Activated B cell treated with CpG ODN at 0.5 μM for 24 hours (primary cell): ENCODE data around the gene NEK6. TPM values are rescaled to one million over a fixed set of nuclear protein-coding genes. Genes with fewer than 3 reads are reported as not detected.
A peak's percentile ranks its signal among the peaks of the same experiment; 100 is the strongest.

Experiments
- ATAC-seq: fragments of 200-7000 bp; cut with Tn5 transposase; one replicate; pipeline ENCODE4 v1.10.0; 2021; ENCODE audit warnings: low read depth, mild to moderate bottlenecking, moderate library complexity
- CTCF ChIA-PET: fragments of 350-600 bp; sonication (Branson Sonifier 250); formaldehyde crosslinking; loops from one replicate; lab custom pipeline; 2021; ENCODE audit warnings: antibody characterized with exemption; lab: Charles Lee
- POLR2A ChIA-PET: fragments of 350-600 bp; sonication (Branson Sonifier 250); formaldehyde crosslinking; loops from one replicate; lab custom pipeline; 2021; ENCODE audit warnings: antibody characterized with exemption; lab: Charles Lee
- DNase-seq: peaks from one replicate; pipeline ENCODE4 v3.0.0; 2022
- H3K27ac Mint-ChIP-seq: one replicate; pipeline ENCODE4 v1.8.0; 2020; ENCODE audit warnings: mixed read lengths
- H3K27me3 Mint-ChIP-seq: one replicate; pipeline ENCODE4 v1.8.0; 2021; ENCODE audit warnings: mixed read lengths
- H3K36me3 Mint-ChIP-seq: one replicate; pipeline ENCODE4 v1.8.0; 2021; ENCODE audit warnings: low read depth, mixed read lengths
- H3K4me1 Mint-ChIP-seq: one replicate; pipeline ENCODE4 v1.8.0; 2021; ENCODE audit warnings: mixed read lengths
- H3K4me3 Mint-ChIP-seq: one replicate; pipeline ENCODE4 v1.8.0; 2020; ENCODE audit warnings: mild to moderate bottlenecking, mixed read lengths
- H3K9me3 Mint-ChIP-seq: one replicate; pipeline ENCODE4 v1.8.0; 2020; ENCODE audit warnings: mixed read lengths
- intact Hi-C: fragments of 100-400 bp; cut with micrococcal nuclease; formaldehyde crosslinking; loops from one replicate; pipeline ENCODE4 v1.15.1; 2024
- total RNA-seq: library from RNA; stranded (reverse); gene quantifications from 2 replicates; pipeline ENCODE4 v1.2.3, GENCODE V29; 2022
- TF ChIP-seq, protein P1 (sequence below): fragments of 200-600 bp; IDR thresholded peaks from one replicate; pipeline ENCODE4 v1.8.0; 2022; ENCODE audit warnings: antibody characterized with exemption, mild to moderate bottlenecking

The NEK6 gene
- total RNA-seq, 1 donor from 2014 or later, result 110 TPM

DNA sequence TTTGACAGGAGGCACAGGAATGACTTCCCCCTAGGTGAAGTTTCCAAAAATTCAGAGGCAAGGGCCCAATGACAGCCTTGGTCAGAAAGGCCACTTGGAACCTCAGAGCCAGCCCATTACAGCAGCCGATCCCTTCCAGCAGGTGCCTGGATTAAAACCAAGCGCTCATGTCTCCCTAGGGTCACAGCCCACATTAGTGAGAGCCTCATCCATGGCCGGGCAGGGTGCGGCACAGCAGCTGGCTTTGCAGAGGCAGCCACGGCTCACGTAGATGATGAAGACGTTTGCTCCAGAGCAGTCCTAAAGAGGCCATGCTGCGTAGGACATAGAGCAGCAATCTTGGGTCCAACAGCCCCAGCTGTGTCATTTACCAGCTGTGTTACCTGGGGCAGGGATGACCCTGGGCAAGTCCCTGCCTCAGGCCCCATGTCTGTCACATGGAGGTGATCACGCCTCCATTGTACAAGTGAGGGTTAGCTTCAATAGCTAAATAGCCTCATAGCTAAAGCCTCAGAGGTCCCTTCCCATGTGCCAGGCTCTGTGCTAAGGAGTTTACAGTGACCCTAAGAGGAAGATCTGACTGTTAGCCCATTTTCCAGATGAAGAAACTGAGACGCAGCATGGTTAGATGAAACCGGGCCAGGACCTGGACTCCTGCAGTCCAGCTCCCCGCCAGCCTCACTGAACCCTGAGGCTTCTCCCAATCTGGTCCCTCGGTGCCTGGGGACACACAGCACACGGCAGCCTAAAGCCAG, 39.2 kb downstream of the NEK6 start:
- Mint-ChIP-seq H3K36me3 (peaks cover 29% of the 10 kb centered on the region), H3K27ac (no peak overlapping the region), H3K27me3 (no peaks in the 10 kb centered on the region), H3K4me1 (peaks cover 83% of the 10 kb centered on the region), H3K4me3 (no peak overlapping the region), H3K9me3 (no peaks in the 10 kb centered on the region)
- intact Hi-C loops, result loop anchor here (10.0 kb wide), 1 partner anchor 292 kb away; no protein-coding TSS in a partner anchor
- TF ChIP-seq, protein P1, sequence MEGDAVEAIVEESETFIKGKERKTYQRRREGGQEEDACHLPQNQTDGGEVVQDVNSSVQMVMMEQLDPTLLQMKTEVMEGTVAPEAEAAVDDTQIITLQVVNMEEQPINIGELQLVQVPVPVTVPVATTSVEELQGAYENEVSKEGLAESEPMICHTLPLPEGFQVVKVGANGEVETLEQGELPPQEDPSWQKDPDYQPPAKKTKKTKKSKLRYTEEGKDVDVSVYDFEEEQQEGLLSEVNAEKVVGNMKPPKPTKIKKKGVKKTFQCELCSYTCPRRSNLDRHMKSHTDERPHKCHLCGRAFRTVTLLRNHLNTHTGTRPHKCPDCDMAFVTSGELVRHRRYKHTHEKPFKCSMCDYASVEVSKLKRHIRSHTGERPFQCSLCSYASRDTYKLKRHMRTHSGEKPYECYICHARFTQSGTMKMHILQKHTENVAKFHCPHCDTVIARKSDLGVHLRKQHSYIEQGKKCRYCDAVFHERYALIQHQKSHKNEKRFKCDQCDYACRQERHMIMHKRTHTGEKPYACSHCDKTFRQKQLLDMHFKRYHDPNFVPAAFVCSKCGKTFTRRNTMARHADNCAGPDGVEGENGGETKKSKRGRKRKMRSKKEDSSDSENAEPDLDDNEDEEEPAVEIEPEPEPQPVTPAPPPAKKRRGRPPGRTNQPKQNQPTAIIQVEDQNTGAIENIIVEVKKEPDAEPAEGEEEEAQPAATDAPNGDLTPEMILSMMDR, result no peak
- ChIA-PET CTCF (interaction anchor here (1.3 kb wide), 1 partner anchor 163 kb away, joined by 4 read pairs; no protein-coding TSS in a partner anchor), POLR2A (interaction anchor here (2.1 kb wide), 1 partner anchor 10 kb away, joined by 7 read pairs; no protein-coding TSS in a partner anchor)
- ATAC-seq (no peak), DNase-seq (no peak)

DNA sequence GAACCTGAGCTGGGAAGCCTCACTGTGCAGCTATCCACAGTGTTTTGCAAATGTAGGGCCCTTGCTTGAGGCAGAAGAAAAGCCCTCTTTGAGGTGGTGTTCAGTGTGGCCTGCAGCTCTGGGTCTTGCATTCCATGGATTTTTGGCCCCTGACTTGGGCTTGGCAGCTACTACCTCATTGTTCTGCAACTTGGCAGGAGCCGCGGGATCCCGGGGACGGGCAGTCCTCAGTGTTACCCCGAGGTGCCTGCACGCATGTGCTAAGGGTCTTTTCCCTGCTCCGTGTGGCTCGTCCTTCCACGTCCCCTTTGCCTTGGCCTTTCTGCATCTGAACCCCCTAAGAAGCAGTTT, 39.8 kb downstream of the NEK6 start:
- intact Hi-C loops, result loop anchor here (10.0 kb wide), 1 partner anchor 293 kb away; no protein-coding TSS in a partner anchor
- Mint-ChIP-seq H3K27ac (no peak overlapping the region), H3K4me3 (no peak overlapping the region), H3K4me1 (peaks cover 77% of the 10 kb centered on the region), H3K36me3 (peaks cover 32% of the 10 kb centered on the region), H3K9me3 (no peaks in the 10 kb centered on the region), H3K27me3 (no peaks in the 10 kb centered on the region)
- ChIA-PET CTCF (interaction anchor here (1.3 kb wide), 1 partner anchor 164 kb away, joined by 4 read pairs; no protein-coding TSS in a partner anchor), POLR2A (no interaction called here)
- DNase-seq (no peak), ATAC-seq (no peak)
- TF ChIP-seq, protein P1, result no peak

DNA sequence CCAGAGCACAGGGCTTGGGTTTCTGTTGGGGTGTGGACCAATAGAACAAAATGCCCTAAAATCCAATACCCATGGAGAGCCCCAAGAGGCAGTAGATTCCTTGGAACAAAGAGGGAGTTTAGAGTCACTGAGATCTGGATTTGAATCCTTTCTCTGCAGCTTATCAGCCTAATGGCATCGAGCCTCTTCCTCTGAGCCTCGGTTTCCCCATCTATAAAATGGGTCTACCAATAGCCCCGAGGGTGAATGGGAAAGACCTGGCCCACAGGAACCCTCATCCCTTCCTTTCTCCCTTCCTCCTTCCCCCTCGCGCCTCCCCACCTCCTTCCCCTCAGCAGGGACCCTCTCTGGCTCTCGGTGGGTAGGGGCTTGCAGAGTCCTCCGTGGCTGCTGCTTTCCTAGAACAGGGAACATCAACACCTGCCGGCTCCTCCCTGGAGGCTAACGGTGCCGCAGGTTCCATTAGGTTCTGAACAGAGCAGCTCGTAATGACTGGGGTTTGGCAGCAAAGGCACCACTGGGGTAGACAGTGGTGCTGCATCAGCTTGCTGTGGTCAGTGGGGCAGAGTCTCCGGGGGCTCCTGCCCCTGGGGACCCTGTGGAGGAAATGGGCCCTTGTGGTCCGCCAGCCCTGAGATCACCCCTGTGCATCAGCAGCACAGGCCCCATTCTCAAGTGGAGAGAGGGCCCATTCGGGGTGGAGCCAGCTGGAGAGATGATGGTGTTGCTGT, 40.3 kb downstream of the NEK6 start:
- ChIA-PET POLR2A (interaction anchor here (0.5 kb wide), 2 partner anchors 33 to 137 kb away, joined by 3 to 13 read pairs; no protein-coding TSS in a partner anchor), CTCF (interaction anchor here (1.2 to 1.3 kb wide), 2 partner anchors 165 to 171 kb away, joined by 4 read pairs; no protein-coding TSS in a partner anchor)
- ATAC-seq (peak; percentile 50), DNase-seq (no peak)
- Mint-ChIP-seq H3K27me3 (no peaks in the 10 kb centered on the region), H3K36me3 (peaks cover 36% of the 10 kb centered on the region), H3K4me1 (peaks cover 71% of the 10 kb centered on the region), H3K4me3 (no peak overlapping the region), H3K9me3 (no peaks in the 10 kb centered on the region), H3K27ac (peak overlapping the region; percentile 59)
- TF ChIP-seq, protein P1, result no peak
- intact Hi-C loops, result loop anchor here (10.0 kb wide), 1 partner anchor 293 kb away; no protein-coding TSS in a partner anchor

DNA sequence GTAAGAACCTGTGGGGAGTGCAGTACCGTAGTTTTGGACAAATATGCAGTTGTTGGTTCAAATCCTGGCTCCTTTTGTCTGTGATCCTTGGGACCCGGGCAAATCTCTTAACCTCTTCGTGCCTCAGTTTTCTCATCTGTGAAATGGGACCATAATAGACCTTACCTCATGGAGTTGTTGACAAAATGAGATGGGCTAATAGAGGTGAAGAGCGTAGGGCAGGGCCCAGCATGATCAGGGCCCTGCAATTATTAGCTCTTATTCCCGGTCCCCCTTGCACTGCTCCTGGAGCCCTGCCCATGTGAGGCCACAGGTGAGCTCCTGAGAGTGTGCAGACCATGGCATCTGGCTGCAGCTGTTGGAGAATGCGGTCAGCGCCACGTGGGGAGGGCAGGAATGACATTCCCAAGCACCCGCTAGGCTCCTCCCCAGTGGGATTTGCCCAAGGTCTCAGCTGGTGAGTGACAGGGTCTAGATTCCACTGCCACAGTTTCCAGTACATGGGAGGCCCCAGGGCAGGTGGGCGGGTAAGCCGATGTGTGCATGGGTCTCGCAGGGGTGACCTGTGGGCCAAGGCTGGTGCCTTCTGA, 41.0 kb downstream of the NEK6 start:
- Mint-ChIP-seq H3K4me3 (no peak overlapping the region), H3K27ac (no peak overlapping the region), H3K9me3 (no peaks in the 10 kb centered on the region), H3K36me3 (peaks cover 42% of the 10 kb centered on the region), H3K4me1 (peaks cover 66% of the 10 kb centered on the region), H3K27me3 (no peaks in the 10 kb centered on the region)
- ATAC-seq (no peak), DNase-seq (no peak)
- intact Hi-C loops, result loop anchor here (10.0 kb wide), 1 partner anchor 294 kb away; no protein-coding TSS in a partner anchor
- ChIA-PET POLR2A (interaction anchor here (0.5 kb wide), 2 partner anchors 34 to 138 kb away, joined by 3 to 13 read pairs; no protein-coding TSS in a partner anchor), CTCF (interaction anchor here (1.2 kb wide), 1 partner anchor 172 kb away, joined by 4 read pairs; no protein-coding TSS in a partner anchor)
- TF ChIP-seq, protein P1, result no peak
